ENCODE measurements around the gene ADD1. TPM values are rescaled to one million over a fixed set of nuclear protein-coding genes. Genes with fewer than 3 reads are reported as not detected.

The ADD1 gene
- polyA plus RNA-seq, 3 donors, result 224 to 234 (median 228) TPM

GRCh38 chr4:2961811-2962441 is 118.3 kb downstream of the ADD1 start:
- no peak for DNase-seq (ENCODE audit: low read depth in 3 of 3, low spot score in 2 of 3)

GRCh38 chr4:2962614-2963174 is 119.0 kb downstream of the ADD1 start:
- no peak for DNase-seq (ENCODE audit: low read depth in 3 of 3, low spot score in 2 of 3)

- DNase-seq (ENCODE audit: low read depth in 3 of 3, low spot score in 2 of 3), result peak; percentile 87 to 95 (median 91)
Observed at GRCh38 chr4:2963175-2963965, 119.7 kb downstream of the ADD1 start, which contains the start of the genes GRK4 and NOP14. Gene GRK4 (plus strand): TSS chr4:2963571. CDS start chr4:2964071, 500 bp downstream. Gene NOP14 (minus strand): TSS chr4:2963406. CDS start chr4:2963319, 87 bp downstream.

GRCh38 chr4:2963966-2964471 is 120.4 kb downstream of the ADD1 start:
- no peak for DNase-seq (ENCODE audit: low read depth in 3 of 3, low spot score in 2 of 3)

- DNase-seq (ENCODE audit: low read depth in 3 of 3, low spot score in 2 of 3), result no peak
Observed at GRCh38 chr4:2964706-2965258, 121.1 kb downstream of the ADD1 start.

- no peak for DNase-seq (ENCODE audit: low read depth in 3 of 3, low spot score in 2 of 3)
Observed at GRCh38 chr4:2965262-2965661, 121.6 kb downstream of the ADD1 start.

GRCh38 chr4:2968381-2968780 is 124.7 kb downstream of the ADD1 start:
- DNase-seq (ENCODE audit: low read depth in 3 of 3, low spot score in 2 of 3), result no peak

GRCh38 chr4:2971275-2971674 is 127.6 kb downstream of the ADD1 start:
- DNase-seq (ENCODE audit: low read depth in 3 of 3, low spot score in 2 of 3), result no peak

- DNase-seq (ENCODE audit: low read depth in 3 of 3, low spot score in 2 of 3), result no peak
Observed at GRCh38 chr4:2977211-2978088, 133.8 kb downstream of the ADD1 start.

Other genes with a start within 250 kb of the ADD1 start
- 10 to 100 TPM; 17.2 to 18.4 (median 17.8) TPM for gene TNIP2, start 87.5 kb upstream of the ADD1 start, polyA plus RNA-seq (ENCODE audit: insufficient read length in 3 of 3)
- gene SH3BP2, start 50.8 kb upstream of the ADD1 start, polyA plus RNA-seq (ENCODE audit: insufficient read length in 3 of 3), result 10 to 100 TPM; 21.7 to 28.4 (median 25.7) TPM
- gene NOP14, start 119.6 kb downstream of the ADD1 start, polyA plus RNA-seq (ENCODE audit: insufficient read length in 3 of 3), result 10 to 100 TPM; 30.3 to 31.4 (median 30.5) TPM
- 1 to 10 TPM; 5.9 to 8.2 (median 6.7) TPM for gene GRK4, start 119.7 kb downstream of the ADD1 start, polyA plus RNA-seq (ENCODE audit: insufficient read length in 3 of 3)
- not detected for gene HTT-AS, start 230.7 kb downstream of the ADD1 start, polyA plus RNA-seq (ENCODE audit: insufficient read length in 3 of 3)
- 10 to 100 TPM; 28.8 to 37.8 (median 32.7) TPM for gene HTT, start 230.8 kb downstream of the ADD1 start, polyA plus RNA-seq (ENCODE audit: insufficient read length in 3 of 3)